IMR-90 (cell line): ENCODE data around the gene NDUFS5. TPM values are rescaled to one million over a fixed set of nuclear protein-coding genes. Genes with fewer than 3 reads are reported as not detected.

Experiments
- ATAC-seq: fragments of 200-7000 bp; cut with Tn5 transposase; 2 replicates; pipeline ENCODE4 v1.9.1; 2020; ENCODE audit warnings: low read depth, mild to moderate bottlenecking, moderate library complexity
- BruUV-seq: library from RNA; stranded (reverse); fragments of 400-500 nt; replicated peaks from 2 replicates; lab custom pipeline; 2021; lab: Mats Ljungman, UMichigan
- CTCF ChIA-PET: fragments of 300-600 bp; formaldehyde crosslinking; extraction: SDS; loops from one replicate; lab custom pipeline; 2021; ENCODE audit warnings: antibody characterized with exemption; lab: Yijun Ruan, JAX
- POLR2A ChIA-PET: fragments of 300-600 bp; sonication (Branson Sonifier 250); formaldehyde crosslinking; loops from one replicate; lab custom pipeline; 2022; ENCODE audit warnings: antibody characterized with exemption; ENCODE audit not compliant: unreplicated experiment; lab: Charles Lee
- DNase-seq: peaks from one replicate; pipeline ENCODE4 v3.0.0; 2013
- H2AFZ ChIP-seq: replicated peaks from 2 replicates; pipeline ENCODE3; 2013; ENCODE audit warnings: low read length, mild to moderate bottlenecking; ENCODE audit not compliant: poor library complexity
- H2AK5ac ChIP-seq: 2 replicates; pipeline ENCODE4 v1.6.1; 2013; ENCODE audit warnings: low read depth, low read length, inconsistent platforms
- H2AK9ac ChIP-seq: replicated peaks from 2 replicates; pipeline ENCODE3; 2013; ENCODE audit warnings: mild to moderate bottlenecking, low read depth, low read length, moderate library complexity; ENCODE audit not compliant: poor library complexity
- H2BK120ac ChIP-seq: 2 replicates; pipeline ENCODE4 v1.6.1; 2013; ENCODE audit warnings: low read depth, low read length, inconsistent platforms
- H2BK15ac ChIP-seq: 3 replicates; pipeline ENCODE4 v1.6.1; 2013; ENCODE audit warnings: low read depth, low read length, inconsistent platforms
- H2BK20ac ChIP-seq: 2 replicates; pipeline ENCODE4 v1.6.1; 2013; ENCODE audit warnings: low read depth, mild to moderate bottlenecking, inconsistent platforms, low read length, moderate library complexity
- H2BK5ac ChIP-seq: 2 replicates; pipeline ENCODE4 v1.6.1; 2013; ENCODE audit warnings: mild to moderate bottlenecking, low read depth, low read length, inconsistent platforms; ENCODE audit not compliant: poor library complexity, severe bottlenecking
- H3K14ac ChIP-seq: replicated peaks from 2 replicates; pipeline ENCODE4 v1.6.1; 2013; ENCODE audit warnings: low read depth, low read length, inconsistent platforms
- H3K18ac ChIP-seq: 2 replicates; pipeline ENCODE4 v1.6.1; 2013; ENCODE audit warnings: low read depth, low read length, control low read depth
- H3K23ac ChIP-seq: 2 replicates; pipeline ENCODE4 v1.6.1; 2013; ENCODE audit warnings: low read depth, low read length, inconsistent platforms
- H3K27ac ChIP-seq: 2 replicates; pipeline ENCODE4 v1.5.1; 2013; ENCODE audit warnings: mild to moderate bottlenecking, control low read depth, low read length; ENCODE audit not compliant: insufficient read depth
- H3K27me3 ChIP-seq: 2 replicates; pipeline ENCODE4 v1.6.1; 2013; ENCODE audit warnings: low read length; ENCODE audit not compliant: control insufficient read depth, insufficient read depth
- H3K36me3 ChIP-seq: 2 replicates; pipeline ENCODE4 v1.6.1; 2013; ENCODE audit warnings: low read length, mixed read lengths; ENCODE audit not compliant: control insufficient read depth, insufficient read depth
- H3K4ac ChIP-seq: 2 replicates; pipeline ENCODE4 v1.6.1; 2013; ENCODE audit warnings: low read depth, low read length, inconsistent platforms
- H3K4me1 ChIP-seq: 2 replicates; pipeline ENCODE4 v1.6.1; 2013; ENCODE audit warnings: low read length, mixed read lengths; ENCODE audit not compliant: control insufficient read depth, insufficient read depth
- H3K4me2 ChIP-seq: 2 replicates; pipeline ENCODE4 v1.6.1; 2013; ENCODE audit warnings: low read depth, mild to moderate bottlenecking, control low read depth, low read length, moderate library complexity
- H3K4me3 ChIP-seq: 2 replicates; pipeline ENCODE4 v1.5.1; 2013; ENCODE audit warnings: low read depth, mild to moderate bottlenecking, control low read depth, low read length, moderate library complexity; ENCODE audit not compliant: insufficient read depth
- H3K56ac ChIP-seq: 2 replicates; pipeline ENCODE4 v1.6.1; 2013; ENCODE audit warnings: low read length, inconsistent platforms; ENCODE audit not compliant: insufficient read depth; ENCODE audit errors: extremely low read depth
- H3K79me1 ChIP-seq, 2 experiments: 2 replicates each; pipeline ENCODE4 v1.6.1; 2013; ENCODE audit warnings: low read length in 2 of 2, inconsistent platforms in 1 of 2, low read depth in 1 of 2
- H3K9ac ChIP-seq: 2 replicates; pipeline ENCODE4 v1.6.1; 2013; ENCODE audit warnings: low read depth, low read length, control low read depth
- H3K9me1 ChIP-seq: 2 replicates; pipeline ENCODE4 v1.6.1; 2013; ENCODE audit warnings: low read length, inconsistent platforms; ENCODE audit not compliant: insufficient read depth
- H3K9me3 ChIP-seq: 2 replicates; pipeline ENCODE4 v1.6.1; 2013; ENCODE audit warnings: low read length; ENCODE audit not compliant: control insufficient read depth, insufficient read depth
- H4K20me1 ChIP-seq: 2 replicates; pipeline ENCODE4 v1.6.1; 2013; ENCODE audit warnings: low read length, inconsistent platforms; ENCODE audit not compliant: insufficient read depth
- H4K5ac ChIP-seq: 2 replicates; pipeline ENCODE4 v1.6.1; 2013; ENCODE audit warnings: mild to moderate bottlenecking, low read depth, low read length, control low read depth
- H4K8ac ChIP-seq, 2 experiments: 2 replicates each; pipeline ENCODE4 v1.6.1; 2013; ENCODE audit warnings: low read depth in 2 of 2, low read length in 2 of 2, control low read depth in 1 of 2, inconsistent platforms in 1 of 2
- H4K91ac ChIP-seq: 2 replicates; pipeline ENCODE4 v1.6.1; 2013; ENCODE audit warnings: low read depth, low read length, inconsistent platforms; ENCODE audit not compliant: insufficient read depth
- BHLHE40 ChIP-seq: fragments of 150-350 bp; IDR thresholded peaks from 2 replicates; pipeline ENCODE4 v1.6.1; 2016; ENCODE audit warnings: mild to moderate bottlenecking, low read depth, low read length
- CEBPB ChIP-seq: IDR thresholded peaks from 2 replicates; pipeline ENCODE4 v1.6.1; 2012; ENCODE audit warnings: low read depth, low read length, improper control_type of control experiment
- CHD1 ChIP-seq: IDR thresholded peaks from 2 replicates; pipeline ENCODE4 v1.6.1; 2012; ENCODE audit warnings: low read depth, low read length, improper control_type of control experiment
- FOS ChIP-seq: fragments of 150-350 bp; IDR thresholded peaks from 2 replicates; pipeline ENCODE4 v1.6.1; 2016; ENCODE audit warnings: low read depth, low read length
- MAFK ChIP-seq: IDR thresholded peaks from 2 replicates; pipeline ENCODE4 v1.6.1; 2012; ENCODE audit warnings: low read depth, low read length, improper control_type of control experiment
- MXI1 ChIP-seq: IDR thresholded peaks from 2 replicates; pipeline ENCODE4 v1.6.1; 2012; ENCODE audit warnings: low read depth, mild to moderate bottlenecking, low read length, moderate library complexity, borderline replicate concordance
- NFE2L2 ChIP-seq: fragments of 150-350 bp; IDR thresholded peaks from 2 replicates; pipeline ENCODE4 v1.6.1; 2016; ENCODE audit warnings: low read depth, mild to moderate bottlenecking, low read length
- POLR2A ChIP-seq: IDR thresholded peaks from 2 replicates; pipeline ENCODE4 v1.6.1; 2012; ENCODE audit warnings: mild to moderate bottlenecking, low read depth, low read length
- RAD21 ChIP-seq: IDR thresholded peaks from 2 replicates; pipeline ENCODE4 v1.6.1; 2012; ENCODE audit warnings: low read length, improper control_type of control experiment
- RFX5 ChIP-seq: IDR thresholded peaks from 2 replicates; pipeline ENCODE4 v1.8.0; 2012; ENCODE audit warnings: low read depth, mild to moderate bottlenecking, low read length, moderate library complexity
- SMC3 ChIP-seq: fragments of 150-350 bp; IDR thresholded peaks from 2 replicates; pipeline ENCODE4 v1.6.1; 2016; ENCODE audit warnings: low read depth, mild to moderate bottlenecking, antibody characterized with exemption, low read length, moderate library complexity
- WGBS, 2 experiments: methylation state at CpG; one replicate each; pipeline versions ENCODE4 v1.1.5 to v1.1.7; 2013; ENCODE audit warnings: missing lambda C conversion rate in 2 of 2; ENCODE audit not compliant: insufficient read length in 1 of 2; ENCODE audit errors: extremely low coverage in 2 of 2; 5-methylcytosine and 5-hydroxymethylcytosine counted together
- dilution Hi-C: fragments of 300-500 bp; cut with HindIII; formaldehyde crosslinking; loops from one replicate; pipeline ENCODE4 v1.14.3; 2018; ENCODE audit warnings: low sequenced_read_pairs; ENCODE audit not compliant: unreplicated experiment
- in situ Hi-C: fragments of 300-500 bp; cut with MboI; formaldehyde crosslinking; loops from 3 replicates; pipeline ENCODE4 v1.14.3; 2019; ENCODE audit warnings: low sequenced_read_pairs, inconsistent platforms, mixed read lengths
- intact Hi-C: fragments of 100-400 bp; cut with micrococcal nuclease; formaldehyde crosslinking; loops from 2 replicates; pipeline ENCODE4 v1.10.0; 2022
- polyA plus RNA-seq, 3 experiments: library from polyadenylated mRNA; depleted of rRNA; stranded (reverse); fragments of >200 nt; gene quantifications; 2 replicates each; pipeline ENCODE4 v1.2.3, GENCODE V29; 2012; ENCODE audit warnings: low replicate concordance in 1 of 3
- total RNA-seq: library from RNA; depleted of rRNA; stranded (reverse); fragments of >200 nt; gene quantifications from 2 replicates; pipeline ENCODE4 v1.2.3, GENCODE V29; 2012
- TF ChIP-seq, protein P1 (sequence below): conservative IDR thresholded peaks from 2 replicates; pipeline ENCODE4 v1.5.1; 2012; ENCODE audit warnings: mild to moderate bottlenecking, low read depth, low read length, improper control_type of control experiment
- TF ChIP-seq, protein P2 (sequence below): fragments of 150-350 bp; IDR thresholded peaks from 2 replicates; pipeline ENCODE4 v1.6.1; 2017; ENCODE audit warnings: mild to moderate bottlenecking, antibody characterized with exemption, low read length, low read depth
- TF ChIP-seq, protein P3 (sequence below): fragments of 150-350 bp; IDR thresholded peaks from 2 replicates; pipeline ENCODE4 v1.6.1; 2016; ENCODE audit warnings: low read depth, mild to moderate bottlenecking, low read length, moderate library complexity, borderline replicate concordance

NDUFS5 gene
- total and polyA plus RNA-seq, 2 of the 4 experiments (the other 2 are of a cell fraction): 645 to 1,092 TPM

DNA sequence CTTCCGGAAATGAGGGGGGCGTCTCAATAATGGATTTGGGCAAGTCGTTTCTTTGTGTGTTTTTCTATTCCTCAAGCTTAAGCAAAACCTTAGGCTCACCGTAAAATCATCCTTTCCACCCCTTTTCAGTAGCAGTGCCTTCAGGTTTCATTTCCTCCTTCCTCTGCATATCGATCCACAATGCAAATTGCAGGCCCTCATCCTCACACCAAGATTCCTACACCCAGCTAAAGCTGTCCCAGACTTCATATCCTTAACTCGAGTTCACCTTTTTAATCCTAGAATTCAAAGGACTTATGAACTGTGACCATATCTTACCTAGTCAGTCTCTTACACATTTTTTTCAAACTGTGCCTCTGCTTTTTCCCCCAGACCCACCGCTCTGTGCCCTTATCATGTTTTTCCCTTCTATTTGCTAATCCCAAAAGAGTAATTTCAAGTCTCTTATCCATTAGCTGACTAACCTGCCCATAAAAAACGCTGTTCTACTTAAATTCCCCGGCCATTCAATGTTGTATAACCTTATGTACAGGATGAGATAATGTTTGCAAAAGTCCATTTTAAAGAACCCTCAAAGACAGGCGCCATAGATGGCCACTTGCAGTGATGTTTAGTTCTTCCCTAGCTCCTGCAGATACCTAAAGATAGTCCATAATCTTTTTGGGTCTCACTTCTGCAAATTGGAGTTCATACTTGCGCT lies 33.6 kb upstream of the NDUFS5 start (continued):
- TF ChIP-seq CEBPB (no peak), POLR2A (no peak)

DNA sequence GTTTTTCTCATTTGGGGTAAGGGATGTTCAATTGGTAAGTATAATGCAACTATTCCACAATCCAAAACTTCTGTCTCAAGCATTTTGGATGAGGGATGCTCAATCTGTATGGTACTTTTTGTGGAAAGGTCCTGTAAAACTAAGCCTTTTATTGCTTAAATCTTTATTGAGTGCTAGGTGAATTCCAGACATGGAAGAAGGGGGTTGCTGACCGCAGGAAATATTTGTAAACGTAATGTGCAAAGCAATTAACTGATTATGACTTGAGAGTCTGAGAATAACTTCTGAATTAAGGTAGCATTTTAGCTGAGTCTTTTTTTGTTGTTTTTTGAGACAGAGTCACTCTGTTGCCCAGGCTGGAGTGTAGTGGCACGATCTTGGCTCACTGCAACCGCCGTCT lies 32.0 kb upstream of the NDUFS5 start:
- H2AK9ac ChIP-seq: no peak overlapping the region
- H2BK15ac ChIP-seq: no peak overlapping the region
- in situ Hi-C loops: no loop called here
- H3K4me3 ChIP-seq: no peak overlapping the region
- no peaks in the 10 kb centered on the region for H3K9me3 ChIP-seq
- H3K4ac ChIP-seq: no peak overlapping the region
- no peaks in the 10 kb centered on the region for H3K27me3 ChIP-seq
- H3K4me2 ChIP-seq: no peak overlapping the region
- no peak overlapping the region for H2BK20ac ChIP-seq
- dilution Hi-C loops: no loop called here
- 92% methylated on average over 4 of the region's 5 CpGs; no CpG with 5 or more reads in 1 of the 2 experiments for WGBS, 2 experiments
- H3K27ac ChIP-seq: no peak overlapping the region
- H3K23ac ChIP-seq: no peak overlapping the region
- ChIA-PET POLR2A (interaction anchor here (0.6 kb wide), 1 partner anchor 119 kb away, joined by 5 read pairs; no protein-coding TSS in a partner anchor), CTCF (no interaction called here)
- H3K18ac ChIP-seq: no peak overlapping the region
- peaks cover 11% of the 10 kb centered on the region for H3K4me1 ChIP-seq
- no peak overlapping the region for H2BK120ac ChIP-seq
- peaks cover 2% of the 10 kb centered on the region for H3K9me1 ChIP-seq
- ATAC-seq: no peak
- H4K20me1 ChIP-seq: peaks cover 77% of the 10 kb centered on the region
- no peak overlapping the region for H2AFZ ChIP-seq
- no peak for DNase-seq
- intact Hi-C loops: no loop called here
- H3K56ac ChIP-seq: no peak overlapping the region
- no peak overlapping the region for H2BK5ac ChIP-seq
- H4K5ac ChIP-seq: no peak overlapping the region
- H4K91ac ChIP-seq: no peak overlapping the region
- peaks cover 11 to 42% of the 10 kb centered on the region in 2 experiments for H3K79me1 ChIP-seq
- no peak overlapping the region for H3K14ac ChIP-seq
- H4K8ac ChIP-seq: no peak overlapping the region
- BruUV-seq: no TSS peak
- no peak overlapping the region for H3K9ac ChIP-seq
- no peak overlapping the region for H2AK5ac ChIP-seq
- peaks cover 10% of the 10 kb centered on the region for H3K36me3 ChIP-seq
- TF ChIP-seq BHLHE40 (no peak), RFX5 (no peak), MAFK (no peak), FOS (no peak), RAD21 (no peak), CEBPB (no peak), MXI1 (no peak), CHD1 (no peak), NFE2L2 (no peak), SMC3 (no peak), POLR2A (no peak)
- TF ChIP-seq, protein P1, sequence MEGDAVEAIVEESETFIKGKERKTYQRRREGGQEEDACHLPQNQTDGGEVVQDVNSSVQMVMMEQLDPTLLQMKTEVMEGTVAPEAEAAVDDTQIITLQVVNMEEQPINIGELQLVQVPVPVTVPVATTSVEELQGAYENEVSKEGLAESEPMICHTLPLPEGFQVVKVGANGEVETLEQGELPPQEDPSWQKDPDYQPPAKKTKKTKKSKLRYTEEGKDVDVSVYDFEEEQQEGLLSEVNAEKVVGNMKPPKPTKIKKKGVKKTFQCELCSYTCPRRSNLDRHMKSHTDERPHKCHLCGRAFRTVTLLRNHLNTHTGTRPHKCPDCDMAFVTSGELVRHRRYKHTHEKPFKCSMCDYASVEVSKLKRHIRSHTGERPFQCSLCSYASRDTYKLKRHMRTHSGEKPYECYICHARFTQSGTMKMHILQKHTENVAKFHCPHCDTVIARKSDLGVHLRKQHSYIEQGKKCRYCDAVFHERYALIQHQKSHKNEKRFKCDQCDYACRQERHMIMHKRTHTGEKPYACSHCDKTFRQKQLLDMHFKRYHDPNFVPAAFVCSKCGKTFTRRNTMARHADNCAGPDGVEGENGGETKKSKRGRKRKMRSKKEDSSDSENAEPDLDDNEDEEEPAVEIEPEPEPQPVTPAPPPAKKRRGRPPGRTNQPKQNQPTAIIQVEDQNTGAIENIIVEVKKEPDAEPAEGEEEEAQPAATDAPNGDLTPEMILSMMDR: no peak
- TF ChIP-seq, protein P2, sequence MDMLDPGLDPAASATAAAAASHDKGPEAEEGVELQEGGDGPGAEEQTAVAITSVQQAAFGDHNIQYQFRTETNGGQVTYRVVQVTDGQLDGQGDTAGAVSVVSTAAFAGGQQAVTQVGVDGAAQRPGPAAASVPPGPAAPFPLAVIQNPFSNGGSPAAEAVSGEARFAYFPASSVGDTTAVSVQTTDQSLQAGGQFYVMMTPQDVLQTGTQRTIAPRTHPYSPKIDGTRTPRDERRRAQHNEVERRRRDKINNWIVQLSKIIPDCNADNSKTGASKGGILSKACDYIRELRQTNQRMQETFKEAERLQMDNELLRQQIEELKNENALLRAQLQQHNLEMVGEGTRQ: no peak
- TF ChIP-seq, protein P3, sequence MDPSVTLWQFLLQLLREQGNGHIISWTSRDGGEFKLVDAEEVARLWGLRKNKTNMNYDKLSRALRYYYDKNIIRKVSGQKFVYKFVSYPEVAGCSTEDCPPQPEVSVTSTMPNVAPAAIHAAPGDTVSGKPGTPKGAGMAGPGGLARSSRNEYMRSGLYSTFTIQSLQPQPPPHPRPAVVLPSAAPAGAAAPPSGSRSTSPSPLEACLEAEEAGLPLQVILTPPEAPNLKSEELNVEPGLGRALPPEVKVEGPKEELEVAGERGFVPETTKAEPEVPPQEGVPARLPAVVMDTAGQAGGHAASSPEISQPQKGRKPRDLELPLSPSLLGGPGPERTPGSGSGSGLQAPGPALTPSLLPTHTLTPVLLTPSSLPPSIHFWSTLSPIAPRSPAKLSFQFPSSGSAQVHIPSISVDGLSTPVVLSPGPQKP: no peak
